ENCODE results near the gene SLC13A3.

The SLC13A3 gene

DNA sequence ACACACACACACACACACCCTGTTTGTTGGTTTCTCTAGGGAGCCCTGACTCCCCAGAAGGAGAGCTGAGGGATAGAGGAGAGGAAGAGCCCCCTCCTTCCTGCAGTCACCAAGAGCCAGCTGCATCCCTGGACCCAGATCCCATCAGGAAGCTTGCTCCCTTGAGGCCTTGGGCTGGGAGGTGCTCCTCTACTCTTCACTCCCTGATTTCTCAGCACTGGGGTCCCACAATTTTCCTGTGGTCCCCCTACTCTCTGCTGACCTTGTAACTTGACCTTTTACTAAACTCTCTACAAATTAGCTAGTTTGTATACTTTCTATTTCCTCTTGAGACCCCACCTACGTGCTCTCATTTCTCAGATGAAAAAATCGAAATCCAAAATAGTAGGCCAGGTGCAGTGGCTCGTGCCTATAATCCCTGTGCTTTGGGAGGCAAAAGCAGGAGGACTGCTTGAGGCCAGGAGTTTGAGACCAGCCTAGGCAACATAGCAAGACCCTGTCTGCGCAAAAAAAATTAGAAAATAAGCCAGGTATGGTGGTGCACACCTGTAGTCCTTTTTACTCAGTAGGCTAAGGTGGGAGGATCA is 95.8 kb downstream of the SLC13A3 start:
- no peak for DNase-seq (ENCODE audit: low spot score)
- in situ Hi-C loops (cut with MboI; ENCODE audit: low pct_unique_long_range_greater_than_20kb, low sequenced_read_pairs, unreplicated experiment) = no loop called here
- TF ChIP-seq, protein P1, sequence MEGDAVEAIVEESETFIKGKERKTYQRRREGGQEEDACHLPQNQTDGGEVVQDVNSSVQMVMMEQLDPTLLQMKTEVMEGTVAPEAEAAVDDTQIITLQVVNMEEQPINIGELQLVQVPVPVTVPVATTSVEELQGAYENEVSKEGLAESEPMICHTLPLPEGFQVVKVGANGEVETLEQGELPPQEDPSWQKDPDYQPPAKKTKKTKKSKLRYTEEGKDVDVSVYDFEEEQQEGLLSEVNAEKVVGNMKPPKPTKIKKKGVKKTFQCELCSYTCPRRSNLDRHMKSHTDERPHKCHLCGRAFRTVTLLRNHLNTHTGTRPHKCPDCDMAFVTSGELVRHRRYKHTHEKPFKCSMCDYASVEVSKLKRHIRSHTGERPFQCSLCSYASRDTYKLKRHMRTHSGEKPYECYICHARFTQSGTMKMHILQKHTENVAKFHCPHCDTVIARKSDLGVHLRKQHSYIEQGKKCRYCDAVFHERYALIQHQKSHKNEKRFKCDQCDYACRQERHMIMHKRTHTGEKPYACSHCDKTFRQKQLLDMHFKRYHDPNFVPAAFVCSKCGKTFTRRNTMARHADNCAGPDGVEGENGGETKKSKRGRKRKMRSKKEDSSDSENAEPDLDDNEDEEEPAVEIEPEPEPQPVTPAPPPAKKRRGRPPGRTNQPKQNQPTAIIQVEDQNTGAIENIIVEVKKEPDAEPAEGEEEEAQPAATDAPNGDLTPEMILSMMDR (IDR thresholded peaks at IDR 0.05; ENCODE audit: extremely low read depth, insufficient read depth, missing control alignments) = no peak

DNA sequence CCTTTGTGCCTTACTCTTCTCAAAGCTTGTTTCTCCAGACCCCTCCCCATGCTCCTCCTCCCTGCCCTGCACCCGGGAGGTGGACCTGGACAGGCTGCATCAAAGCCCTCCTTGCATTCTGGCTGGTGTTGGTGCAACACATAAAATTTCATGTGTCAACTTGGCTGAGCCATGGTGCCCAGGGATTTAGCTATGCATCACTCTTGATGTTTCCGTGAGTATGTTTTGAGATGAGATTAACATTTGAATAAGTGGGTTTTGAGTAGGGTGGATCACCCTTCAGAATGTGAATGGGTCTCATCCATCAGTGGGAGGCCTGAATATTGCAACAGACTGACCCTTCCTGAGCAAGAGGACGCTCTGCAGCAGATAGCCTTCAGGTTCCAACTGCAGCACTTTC is 96.4 kb downstream of the SLC13A3 start:
- DNase-seq (ENCODE audit: low spot score) = no peak
- TF ChIP-seq, protein P1 (IDR thresholded peaks at IDR 0.05; ENCODE audit: extremely low read depth, insufficient read depth, missing control alignments) = no peak
- in situ Hi-C loops (cut with MboI; ENCODE audit: low pct_unique_long_range_greater_than_20kb, low sequenced_read_pairs, unreplicated experiment) = no loop called here

DNA sequence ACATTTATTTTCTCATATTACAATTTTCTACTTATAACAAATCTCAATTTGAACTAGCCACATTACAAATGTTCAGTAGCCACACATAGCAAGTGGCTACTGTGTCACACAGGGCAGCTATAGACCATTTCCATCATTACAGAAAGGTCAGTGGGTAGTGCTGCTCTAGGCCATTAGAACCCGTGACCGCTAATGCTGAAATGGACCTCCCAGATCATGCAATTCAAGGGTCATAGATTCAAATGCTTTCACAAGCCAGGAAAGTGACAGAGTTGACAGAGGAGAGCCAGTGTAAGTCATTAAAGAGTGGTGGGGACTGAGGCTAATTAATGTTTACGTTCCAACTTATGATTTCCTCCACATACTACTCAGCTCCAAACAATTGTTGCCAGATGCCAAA is 97.3 kb downstream of the SLC13A3 start:
- in situ Hi-C loops (cut with MboI; ENCODE audit: low pct_unique_long_range_greater_than_20kb, low sequenced_read_pairs, unreplicated experiment) = no loop called here
- TF ChIP-seq, protein P1 (IDR thresholded peaks at IDR 0.05; ENCODE audit: extremely low read depth, insufficient read depth, missing control alignments) = no peak
- DNase-seq (ENCODE audit: low spot score) = no peak

DNA sequence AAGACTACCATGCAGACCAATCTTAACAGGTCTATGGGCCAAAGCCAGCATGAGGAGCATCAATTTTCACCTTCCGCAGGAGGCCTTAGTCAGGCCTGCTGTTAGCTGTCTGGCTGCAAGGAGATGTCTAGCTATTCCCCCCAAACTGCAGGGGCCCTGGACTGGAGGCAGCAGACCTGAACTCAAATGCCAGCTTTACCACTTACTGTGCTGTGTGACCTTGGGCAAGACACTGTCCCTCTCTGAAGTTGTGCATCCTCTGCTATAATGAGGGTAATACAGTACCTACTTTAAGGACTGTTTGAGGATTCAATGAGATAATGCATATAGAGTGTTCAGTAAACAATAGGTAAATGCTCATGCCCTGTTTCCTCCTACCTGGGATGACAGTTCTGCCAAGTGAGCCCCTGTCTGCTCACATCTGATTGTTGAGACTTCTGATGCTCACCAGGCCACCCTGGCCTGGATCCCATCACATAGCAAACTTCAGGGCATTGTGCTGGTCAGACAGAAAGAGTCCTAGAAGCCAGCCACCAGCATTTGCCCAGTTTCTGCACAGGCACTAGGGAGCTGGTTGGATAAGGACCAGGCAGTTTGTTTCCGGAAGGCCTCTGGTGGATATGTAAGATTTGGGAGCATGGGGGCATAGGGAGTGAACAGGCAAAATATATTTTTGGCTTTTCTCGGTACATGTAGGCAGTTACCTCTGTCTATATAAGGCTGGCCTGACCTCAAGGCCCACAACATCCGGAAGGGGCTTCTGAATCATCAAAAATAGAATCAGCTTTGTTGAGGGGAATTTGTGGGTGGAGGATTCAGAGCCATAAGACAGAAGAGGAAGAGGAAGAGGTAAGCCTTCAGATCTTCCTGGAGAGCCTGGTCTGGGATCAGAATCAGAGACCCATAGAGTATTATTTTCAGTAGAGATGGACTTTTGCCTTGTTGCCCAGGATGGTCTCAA is 98.5 kb downstream of the SLC13A3 start:
- in situ Hi-C loops (cut with MboI; ENCODE audit: low pct_unique_long_range_greater_than_20kb, low sequenced_read_pairs, unreplicated experiment) = no loop called here
- DNase-seq (ENCODE audit: low spot score) = peak; percentile 72
- TF ChIP-seq, protein P1 (IDR thresholded peaks at IDR 0.05; ENCODE audit: extremely low read depth, insufficient read depth, missing control alignments) = no peak

DNA sequence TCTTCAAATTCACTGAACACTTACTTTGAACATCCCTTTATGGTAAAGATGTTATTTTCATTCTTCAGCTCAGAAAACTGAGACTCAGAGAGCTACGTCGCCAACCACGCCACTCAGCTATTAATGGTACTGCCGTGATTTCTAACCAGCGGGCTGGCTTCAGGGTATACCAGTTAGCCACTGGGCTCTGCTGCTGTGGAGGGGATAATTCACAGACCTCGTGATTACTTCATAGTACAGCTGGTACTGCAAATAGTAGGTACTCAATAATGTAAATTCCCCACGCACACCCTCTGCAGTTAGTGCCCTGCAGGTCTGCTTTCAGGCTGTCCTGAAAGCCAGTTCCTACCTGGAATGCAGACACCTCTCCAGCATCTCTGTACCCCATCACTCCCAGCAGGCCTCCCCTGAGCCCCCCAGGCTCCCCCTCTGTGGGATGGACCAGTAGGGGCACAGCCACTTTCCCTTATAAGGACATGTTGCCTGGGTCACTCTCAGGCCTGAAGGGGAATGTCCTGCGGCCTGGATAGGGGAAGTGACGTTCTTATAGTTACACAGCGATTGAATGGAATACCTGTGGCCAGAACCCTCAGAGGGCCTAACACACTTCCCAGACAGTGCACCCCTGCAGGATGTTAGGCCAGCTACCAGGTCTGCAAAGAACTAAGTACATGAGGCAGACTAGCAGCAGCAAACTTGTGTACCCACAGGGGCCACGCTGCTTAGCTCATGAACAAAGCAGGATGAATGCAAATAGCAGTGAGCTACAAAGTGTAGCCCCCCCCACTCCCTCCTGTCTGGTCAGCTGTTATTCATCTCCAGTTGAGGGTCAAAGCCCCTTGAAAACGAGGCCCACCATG is 99.5 kb downstream of the SLC13A3 start:
- DNase-seq (ENCODE audit: low spot score) = no peak
- TF ChIP-seq, protein P1 (IDR thresholded peaks at IDR 0.05; ENCODE audit: extremely low read depth, insufficient read depth, missing control alignments) = no peak
- in situ Hi-C loops (cut with MboI; ENCODE audit: low pct_unique_long_range_greater_than_20kb, low sequenced_read_pairs, unreplicated experiment) = no loop called here

DNA sequence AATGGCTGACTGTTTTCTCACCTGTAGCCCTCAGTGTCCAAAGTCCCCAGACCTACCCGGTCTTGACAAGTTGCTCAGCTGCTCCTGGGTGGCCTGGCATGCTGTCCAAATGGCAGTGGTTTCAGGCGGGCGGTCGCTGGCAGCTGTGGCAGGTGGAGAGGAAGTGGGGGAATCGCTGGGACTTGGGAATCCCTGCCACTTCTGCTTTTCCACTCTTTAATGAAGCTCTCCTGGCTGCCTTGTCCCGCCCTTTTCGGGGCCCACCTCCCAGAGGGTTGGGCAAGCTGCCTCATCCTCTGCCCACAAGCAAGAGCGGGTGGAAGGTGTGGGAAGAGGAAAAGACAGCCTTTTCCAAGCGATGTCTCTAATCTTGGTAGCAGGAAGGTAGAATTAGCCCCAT is 100.8 kb downstream of the SLC13A3 start, which contains the start of gene OCSTAMP:
TSS of gene OCSTAMP (minus strand) at position 194 of the 400 bp plus-strand sequence. CDS start at position 100, 94 bp downstream.
- in situ Hi-C loops (cut with MboI; ENCODE audit: low pct_unique_long_range_greater_than_20kb, low sequenced_read_pairs, unreplicated experiment) = no loop called here
- no peak for DNase-seq (ENCODE audit: low spot score)
- TF ChIP-seq, protein P1 (IDR thresholded peaks at IDR 0.05; ENCODE audit: extremely low read depth, insufficient read depth, missing control alignments) = no peak

All from GM13977 (cell line).